ENCODE results near the gene MTREX.

DNA sequence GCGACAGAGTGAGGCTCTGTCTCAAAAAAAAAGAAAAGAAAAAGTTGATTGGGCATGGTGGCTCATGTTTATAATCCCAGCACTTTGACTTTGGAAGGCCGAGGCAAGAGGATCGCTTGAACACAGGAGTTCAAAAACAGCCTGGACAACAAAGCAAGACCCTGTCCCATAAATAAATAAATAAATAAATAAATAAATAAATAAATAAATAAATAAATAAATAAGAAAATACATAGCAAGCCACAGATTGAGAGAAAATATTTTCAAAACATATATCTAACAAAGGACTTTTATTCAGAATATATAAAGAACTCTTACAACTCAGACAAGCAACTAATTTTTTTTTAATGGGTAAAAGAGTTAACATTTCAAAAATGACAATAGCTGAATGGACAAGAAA lies 155.8 kb downstream of the MTREX start:
- TF ChIP-seq, protein P1, sequence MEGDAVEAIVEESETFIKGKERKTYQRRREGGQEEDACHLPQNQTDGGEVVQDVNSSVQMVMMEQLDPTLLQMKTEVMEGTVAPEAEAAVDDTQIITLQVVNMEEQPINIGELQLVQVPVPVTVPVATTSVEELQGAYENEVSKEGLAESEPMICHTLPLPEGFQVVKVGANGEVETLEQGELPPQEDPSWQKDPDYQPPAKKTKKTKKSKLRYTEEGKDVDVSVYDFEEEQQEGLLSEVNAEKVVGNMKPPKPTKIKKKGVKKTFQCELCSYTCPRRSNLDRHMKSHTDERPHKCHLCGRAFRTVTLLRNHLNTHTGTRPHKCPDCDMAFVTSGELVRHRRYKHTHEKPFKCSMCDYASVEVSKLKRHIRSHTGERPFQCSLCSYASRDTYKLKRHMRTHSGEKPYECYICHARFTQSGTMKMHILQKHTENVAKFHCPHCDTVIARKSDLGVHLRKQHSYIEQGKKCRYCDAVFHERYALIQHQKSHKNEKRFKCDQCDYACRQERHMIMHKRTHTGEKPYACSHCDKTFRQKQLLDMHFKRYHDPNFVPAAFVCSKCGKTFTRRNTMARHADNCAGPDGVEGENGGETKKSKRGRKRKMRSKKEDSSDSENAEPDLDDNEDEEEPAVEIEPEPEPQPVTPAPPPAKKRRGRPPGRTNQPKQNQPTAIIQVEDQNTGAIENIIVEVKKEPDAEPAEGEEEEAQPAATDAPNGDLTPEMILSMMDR (conservative IDR thresholded peaks at IDR 0.05) = no peak
- no peak for TF ChIP-seq ZFX (IDR thresholded peaks at IDR 0.05)

Measured in C4-2B (cell line).